GM21367 (cell line): ENCODE data around the gene FBN3.
"Not testable (repeated sequence)": the region's sequence is repeated elsewhere in the genome, so short reads cannot be mapped to it uniquely, and the experiment has no call there.

ENCODE experiments used
- ATAC-seq: cut with Tn5 transposase; IDR thresholded peaks from one replicate; pipeline ENCODE4 v1.9.1; 2021; ENCODE audit not compliant: unreplicated experiment

The FBN3 gene

GRCh38 chr19:8149261-8150094, at the start of gene FBN3:
Gene FBN3, minus strand, starts transcription at chr19:8149592. Its CDS starts 2,112 bp downstream, at chr19:8147480.
- ATAC-seq = no peak

GRCh38 chr19:8196271-8196927, 47.0 kb upstream of the FBN3 start:
- no peak for ATAC-seq

GRCh38 chr19:8194528-8195267, 45.3 kb upstream of the FBN3 start:
- no peak for ATAC-seq

GRCh38 chr19:8192221-8192820, 42.9 kb upstream of the FBN3 start:
- no peak for ATAC-seq

GRCh38 chr19:8185343-8186068, 36.1 kb upstream of the FBN3 start:
- ATAC-seq = no peak

GRCh38 chr19:8184274-8184673, 34.9 kb upstream of the FBN3 start:
- no peak for ATAC-seq

- ATAC-seq = no peak
Observed at GRCh38 chr19:8180018-8180417, 30.6 kb upstream of the FBN3 start.

- no peak for ATAC-seq
Observed at GRCh38 chr19:8174706-8175105, 25.3 kb upstream of the FBN3 start.

- no peak for ATAC-seq
Observed at GRCh38 chr19:8168537-8168936, 19.1 kb upstream of the FBN3 start.

- no peak for ATAC-seq
Observed at GRCh38 chr19:8167985-8168384, 18.6 kb upstream of the FBN3 start.

- ATAC-seq = no peak
Observed at GRCh38 chr19:8163759-8164158, 14.4 kb upstream of the FBN3 start.

GRCh38 chr19:8161135-8161646, 11.8 kb upstream of the FBN3 start:
- no peak for ATAC-seq

- not testable (repeated sequence) for ATAC-seq
Observed at GRCh38 chr19:8159322-8159721, 9.9 kb upstream of the FBN3 start.

GRCh38 chr19:8158411-8159074, 9.2 kb upstream of the FBN3 start:
- ATAC-seq = no peak

- ATAC-seq = no peak
Observed at GRCh38 chr19:8155318-8155717, 5.9 kb upstream of the FBN3 start.

- ATAC-seq = not testable (repeated sequence)
Observed at GRCh38 chr19:8154014-8154413, 4.6 kb upstream of the FBN3 start.

GRCh38 chr19:8151767-8152035, 2.3 kb upstream of the FBN3 start:
- ATAC-seq = no peak

GRCh38 chr19:8150998-8151766, 1.8 kb upstream of the FBN3 start:
- no peak for ATAC-seq

- ATAC-seq = no peak
Observed at GRCh38 chr19:8150178-8150865, 930 bp upstream of the FBN3 start.
